Endothelial cell of umbilical vein (primary cell): ENCODE data around the gene NHS. TPM values are rescaled to one million over a fixed set of nuclear protein-coding genes. Genes with fewer than 3 reads are reported as not detected.

Experiments
- BruUV-seq: library from RNA; stranded (reverse); fragments of 400-500 nt; replicated peaks from 2 replicates; lab custom pipeline; 2021; lab: Mats Ljungman, UMichigan
- CTCF ChIA-PET: fragments of 300-600, 350-600 bp; sonication (Branson Sonifier 250); formaldehyde crosslinking; loops from one replicate; lab custom pipeline; 2021; ENCODE audit warnings: antibody characterized with exemption, inconsistent platforms; lab: Charles Lee
- POLR2A ChIA-PET: fragments of 300-600, 350-600 bp; sonication (Branson Sonifier 250); formaldehyde crosslinking; loops from one replicate; lab custom pipeline; 2021; ENCODE audit warnings: antibody characterized with exemption, inconsistent platforms; lab: Charles Lee
- DNase-seq: peaks from one replicate; pipeline ENCODE4 v3.0.0-alpha.2; 2011; ENCODE audit warnings: low read depth, low spot score
- FAIRE-seq: peaks from 2 replicates; lab custom pipeline; 2011; peaks lifted over from hg19 to GRCh38; lab: Jason Lieb, UNC
- H2AFZ ChIP-seq: 2 replicates; pipeline ENCODE4 v1.6.0; 2012; ENCODE audit warnings: low read depth, low read length, control low read depth, inconsistent platforms
- H3K27ac ChIP-seq: 2 replicates; pipeline ENCODE4 v1.5.1; 2011; ENCODE audit warnings: low read depth, mild to moderate bottlenecking, control low read depth, low read length, moderate library complexity; ENCODE audit not compliant: insufficient read depth
- H3K27me3 ChIP-seq, 2 experiments: 2 replicates each; pipeline versions ENCODE4 v1.6.0 to v1.6.1; 2011; ENCODE audit warnings: low read length in 2 of 2, mixed read lengths in 1 of 2; ENCODE audit not compliant: control insufficient read depth in 2 of 2, insufficient read depth in 2 of 2
- H3K36me3 ChIP-seq, 2 experiments: 2 replicates in 1 of 2; 3 replicates in 1 of 2; pipeline ENCODE4 v1.5.1; 2011; ENCODE audit warnings: low read length in 2 of 2, mild to moderate bottlenecking in 1 of 2, moderate library complexity in 1 of 2; ENCODE audit not compliant: control insufficient read depth in 2 of 2, insufficient read depth in 2 of 2; ENCODE audit errors: extremely low read depth in 1 of 2
- H3K4me1 ChIP-seq: 3 replicates; pipeline ENCODE4 v1.5.1; 2011; ENCODE audit warnings: mild to moderate bottlenecking, low read length; ENCODE audit not compliant: control insufficient read depth, insufficient read depth; ENCODE audit errors: extremely low read depth
- H3K4me2 ChIP-seq: 2 replicates; pipeline ENCODE4 v1.6.1; 2011; ENCODE audit warnings: low read length, control low read depth, mixed read lengths; ENCODE audit not compliant: insufficient read depth
- H3K4me3 ChIP-seq, 3 experiments: fragments of 200-600 bp in 1 of 3; sonication (generic), shearing (Covaris generic) in 1 of 3; replicated peaks in 1 of 3; 2 replicates each; pipeline ENCODE4 v1.5.1; 2011 to 2016; ENCODE audit warnings: control low read depth in 3 of 3, low read length in 3 of 3, mild to moderate bottlenecking in 2 of 3, inconsistent platforms in 1 of 3, low read depth in 1 of 3, moderate library complexity in 1 of 3; ENCODE audit not compliant: insufficient read depth in 1 of 3
- H3K79me2 ChIP-seq: 2 replicates; pipeline ENCODE4 v1.6.0; 2012; ENCODE audit warnings: low read length, inconsistent platforms; ENCODE audit not compliant: control insufficient read depth, insufficient read depth
- H3K9ac ChIP-seq: replicated peaks from 2 replicates; pipeline ENCODE3; 2011; ENCODE audit warnings: low read length, control low read depth; ENCODE audit not compliant: insufficient read depth; ENCODE audit errors: extremely low read depth
- H3K9me1 ChIP-seq: replicated peaks from 3 replicates; pipeline ENCODE4 v1.6.0; 2011; ENCODE audit warnings: mild to moderate bottlenecking, low read length; ENCODE audit not compliant: control insufficient read depth, insufficient read depth; ENCODE audit errors: extremely low read depth
- H3K9me3 ChIP-seq: replicated peaks from 2 replicates; pipeline ENCODE4 v1.5.1; 2012; ENCODE audit warnings: low read length, inconsistent platforms; ENCODE audit not compliant: control insufficient read depth, insufficient read depth
- H4K20me1 ChIP-seq: replicated peaks from 2 replicates; pipeline ENCODE3; 2011; ENCODE audit warnings: mild to moderate bottlenecking, low read length; ENCODE audit not compliant: control insufficient read depth, insufficient read depth; ENCODE audit errors: extremely low read depth
- CTCF ChIP-seq, 2 donors: IDR thresholded peaks; 1 replicate in 1 of 2; 2 replicates in 1 of 2; pipeline ENCODE4 v1.5.1; 2011; ENCODE audit warnings: low read length in 2 of 2, mild to moderate bottlenecking in 2 of 2, moderate library complexity in 2 of 2, control low read depth in 1 of 2, inconsistent platforms in 1 of 2, low read depth in 1 of 2; ENCODE audit not compliant: insufficient read depth in 1 of 2; ENCODE audit errors: extremely low read depth in 1 of 2
- EZH2 ChIP-seq: IDR thresholded peaks from 2 replicates; pipeline ENCODE4 v1.6.1; 2012; ENCODE audit warnings: borderline replicate concordance, low read depth, mild to moderate bottlenecking, moderate library complexity, low read length, inconsistent platforms; ENCODE audit not compliant: severe bottlenecking
- FOS ChIP-seq: IDR thresholded peaks from 2 replicates; pipeline ENCODE4 v1.6.1; 2011; ENCODE audit warnings: mild to moderate bottlenecking, low read length, moderate library complexity, borderline replicate concordance; ENCODE audit not compliant: insufficient read depth
- GATA2 ChIP-seq: IDR thresholded peaks from 2 replicates; pipeline ENCODE4 v1.7.0; 2011; ENCODE audit warnings: low read depth, mild to moderate bottlenecking, moderate library complexity, mixed read lengths, low read length; ENCODE audit not compliant: insufficient read length, insufficient read depth
- JUN ChIP-seq: IDR thresholded peaks from 2 replicates; pipeline ENCODE4 v1.6.1; 2011; ENCODE audit warnings: borderline replicate concordance, low read depth; ENCODE audit not compliant: insufficient read length, insufficient read depth
- MAX ChIP-seq: IDR thresholded peaks from 2 replicates; pipeline ENCODE4 v1.6.1; 2011; ENCODE audit not compliant: insufficient read depth, insufficient read length
- MYC ChIP-seq: IDR thresholded peaks from one replicate; pipeline ENCODE4 v1.6.1; 2011; ENCODE audit warnings: mild to moderate bottlenecking, low read depth, low read length
- POLR2A ChIP-seq: IDR thresholded peaks from 2 replicates; pipeline ENCODE4 v1.6.1; 2012; ENCODE audit warnings: low read depth, mild to moderate bottlenecking, control low read depth, low read length
- POLR2AphosphoS5 ChIP-seq: IDR thresholded peaks from 2 replicates; pipeline ENCODE4 v1.6.1; 2012; ENCODE audit warnings: low read depth, mild to moderate bottlenecking, control low read depth, low read length, moderate library complexity; ENCODE audit not compliant: insufficient read depth
- dilution Hi-C: fragments of 300-500 bp; cut with MboI; formaldehyde crosslinking; loops from one replicate; pipeline ENCODE4 v1.15.0; 2019; ENCODE audit warnings: low sequenced_read_pairs; ENCODE audit not compliant: extremely low pct_ligation_motif_present
- intact Hi-C: fragments of 100-400 bp; cut with micrococcal nuclease; formaldehyde crosslinking; loops from one replicate; pipeline ENCODE4 v1.10.0; 2022
- polyA plus RNA-seq, 4 experiments: library from polyadenylated mRNA; depleted of rRNA in 3 of 4; stranded (reverse) in 3 of 4; unstranded in 1 of 4; fragments of >200 nt; gene quantifications; 2 replicates each; pipeline versions ENCODE4 v1.2.1 to v1.2.3, GENCODE V29; 2011 to 2012; ENCODE audit warnings: missing spikeins in 1 of 4
- total RNA-seq: library from RNA; stranded (reverse); gene quantifications from 2 replicates; pipeline ENCODE4 v1.2.3, GENCODE V29; 2021

The NHS gene
- total and polyA plus RNA-seq, 2 donors (not counting 3 experiments of a cell fraction or from before 2014, with no cell fraction given), result 0.07 to 0.46 TPM

- Histone ChIP-seq H3K9ac (no peak overlapping the region), H3K4me1 (no peaks in the 10 kb centered on the region), H3K4me2 (no peak overlapping the region), H3K36me3 (no peaks in the 10 kb centered on the region), H2AFZ (no peak overlapping the region), H3K4me3 (no peak overlapping the region), H4K20me1 (no peaks in the 10 kb centered on the region), H3K27me3 (no peaks in the 10 kb centered on the region), H3K27ac (no peak overlapping the region), H3K9me3 (no peaks in the 10 kb centered on the region), H3K9me1 (no peaks in the 10 kb centered on the region), H3K79me2 (no peaks in the 10 kb centered on the region)
- no peak for FAIRE-seq
- TF ChIP-seq MYC, result no peak
- no peak for TF ChIP-seq FOS
- no peak for TF ChIP-seq POLR2A
- no peak for TF ChIP-seq MAX
- no peak for TF ChIP-seq CTCF (IDR thresholded peaks at IDR 0.05; ENCODE audit: extremely low read depth in 1 of 2, insufficient read depth in 1 of 2, low read depth in 1 of 2, low read length in 2 of 2)
- no peak for TF ChIP-seq EZH2
- TF ChIP-seq GATA2, result no peak
- TF ChIP-seq POLR2AphosphoS5, result no peak
- no peak for TF ChIP-seq JUN
- ChIA-PET CTCF (no interaction called here), POLR2A (no interaction called here)
- no TSS peak for BruUV-seq
- no peak for DNase-seq
- dilution Hi-C loops, result no loop called here
- intact Hi-C loops, result no loop called here
Measured at GRCh38 chrX:17610788-17611187, 235.8 kb downstream of the NHS start.
